HEK293T (cell line): Measurements from ENCODE around the gene PDIA5.

ENCODE experiments used
- CTCF ChIA-PET: fragments of 350-600 bp; formaldehyde crosslinking; extraction: SDS; loops from one replicate; lab custom pipeline; 2021; ENCODE audit warnings: antibody characterized with exemption, inconsistent platforms; lab: Yijun Ruan, JAX
- POLR2A ChIA-PET: fragments of 350-600 bp; formaldehyde crosslinking; extraction: SDS; loops from one replicate; lab custom pipeline; 2020; ENCODE audit warnings: antibody characterized with exemption, inconsistent platforms; lab: Yijun Ruan, JAX
- DNase-seq: peaks from one replicate; pipeline ENCODE4 v3.0.0; 2012; ENCODE audit warnings: mixed read lengths; ENCODE audit errors: extremely low spot score
- ARNT ChIP-seq: fragments of 450-650 bp; IDR thresholded peaks from 2 replicates; pipeline ENCODE4 v1.6.1; 2017; ENCODE audit warnings: mild to moderate bottlenecking
- BHLHE40 ChIP-seq: fragments of 450-650 bp; IDR thresholded peaks from 2 replicates; pipeline ENCODE4 v1.6.1; 2016; ENCODE audit warnings: mild to moderate bottlenecking, moderate library complexity, borderline replicate concordance
- CTBP1 ChIP-seq: fragments of 450-650 bp; IDR thresholded peaks from 2 replicates; pipeline ENCODE4 v1.6.1; 2016; ENCODE audit warnings: borderline replicate concordance
- ELF4 ChIP-seq: fragments of 450-650 bp; IDR thresholded peaks from 2 replicates; pipeline ENCODE4 v1.6.1; 2017; ENCODE audit warnings: antibody characterized with exemption
- FOXA1 ChIP-seq: fragments of 450-650 bp; IDR thresholded peaks from 2 replicates; pipeline ENCODE4 v1.6.1; 2016; ENCODE audit warnings: mild to moderate bottlenecking
- FOXK2 ChIP-seq: fragments of 450-650 bp; IDR thresholded peaks from 2 replicates; pipeline ENCODE4 v1.6.1; 2016; ENCODE audit warnings: mild to moderate bottlenecking
- FOXM1 ChIP-seq: fragments of 450-650 bp; IDR thresholded peaks from 2 replicates; pipeline ENCODE4 v1.6.1; 2017; ENCODE audit warnings: mild to moderate bottlenecking, borderline replicate concordance
- HDGF ChIP-seq: fragments of 450-650 bp; IDR thresholded peaks from 2 replicates; pipeline ENCODE4 v1.6.1; 2017; ENCODE audit warnings: antibody characterized with exemption, borderline replicate concordance
- L3MBTL2 ChIP-seq: fragments of 450-650 bp; conservative IDR thresholded peaks from 2 replicates; pipeline ENCODE4 v1.6.1; 2016; ENCODE audit warnings: mild to moderate bottlenecking
- LEF1 ChIP-seq: fragments of 450-650 bp; IDR thresholded peaks from 2 replicates; pipeline ENCODE4 v1.6.1; 2017; ENCODE audit warnings: mild to moderate bottlenecking, borderline replicate concordance
- NFRKB ChIP-seq: fragments of 450-650 bp; IDR thresholded peaks from 2 replicates; pipeline ENCODE4 v1.6.1; 2016; ENCODE audit warnings: mild to moderate bottlenecking, moderate library complexity
- SP1 ChIP-seq: fragments of 450-650 bp; IDR thresholded peaks from 2 replicates; pipeline ENCODE4 v1.6.1; 2017
- SUZ12 ChIP-seq: fragments of 450-650 bp; IDR thresholded peaks from 2 replicates; pipeline ENCODE4 v1.6.1; 2016; ENCODE audit warnings: mild to moderate bottlenecking
- TARDBP ChIP-seq: fragments of 450-650 bp; IDR thresholded peaks from 2 replicates; pipeline ENCODE4 v1.6.1; 2016
- ZNF384 ChIP-seq: fragments of 450-650 bp; IDR thresholded peaks from 2 replicates; pipeline ENCODE4 v1.6.1; 2016
- TF ChIP-seq, protein P1 (sequence below): fragments of 450-650 bp; IDR thresholded peaks from 2 replicates; pipeline ENCODE4 v1.6.1; 2016

The PDIA5 gene

GRCh38 chr3:123129532-123129931 is 62.7 kb downstream of the PDIA5 start:
- POLR2A ChIA-PET = no interaction called here
- CTCF ChIA-PET = no interaction called here
- TF ChIP-seq L3MBTL2 (no peak), FOXA1 (no peak), FOXK2 (no peak), SUZ12 (no peak), TARDBP (no peak), LEF1 (no peak), BHLHE40 (no peak), SP1 (no peak), ARNT (no peak), FOXM1 (no peak), ZNF384 (no peak), HDGF (no peak), ELF4 (no peak), CTBP1 (no peak), NFRKB (no peak)
- TF ChIP-seq, protein P1, sequence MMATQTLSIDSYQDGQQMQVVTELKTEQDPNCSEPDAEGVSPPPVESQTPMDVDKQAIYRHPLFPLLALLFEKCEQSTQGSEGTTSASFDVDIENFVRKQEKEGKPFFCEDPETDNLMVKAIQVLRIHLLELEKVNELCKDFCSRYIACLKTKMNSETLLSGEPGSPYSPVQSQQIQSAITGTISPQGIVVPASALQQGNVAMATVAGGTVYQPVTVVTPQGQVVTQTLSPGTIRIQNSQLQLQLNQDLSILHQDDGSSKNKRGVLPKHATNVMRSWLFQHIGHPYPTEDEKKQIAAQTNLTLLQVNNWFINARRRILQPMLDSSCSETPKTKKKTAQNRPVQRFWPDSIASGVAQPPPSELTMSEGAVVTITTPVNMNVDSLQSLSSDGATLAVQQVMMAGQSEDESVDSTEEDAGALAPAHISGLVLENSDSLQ = no peak
- no peak for DNase-seq

DNA sequence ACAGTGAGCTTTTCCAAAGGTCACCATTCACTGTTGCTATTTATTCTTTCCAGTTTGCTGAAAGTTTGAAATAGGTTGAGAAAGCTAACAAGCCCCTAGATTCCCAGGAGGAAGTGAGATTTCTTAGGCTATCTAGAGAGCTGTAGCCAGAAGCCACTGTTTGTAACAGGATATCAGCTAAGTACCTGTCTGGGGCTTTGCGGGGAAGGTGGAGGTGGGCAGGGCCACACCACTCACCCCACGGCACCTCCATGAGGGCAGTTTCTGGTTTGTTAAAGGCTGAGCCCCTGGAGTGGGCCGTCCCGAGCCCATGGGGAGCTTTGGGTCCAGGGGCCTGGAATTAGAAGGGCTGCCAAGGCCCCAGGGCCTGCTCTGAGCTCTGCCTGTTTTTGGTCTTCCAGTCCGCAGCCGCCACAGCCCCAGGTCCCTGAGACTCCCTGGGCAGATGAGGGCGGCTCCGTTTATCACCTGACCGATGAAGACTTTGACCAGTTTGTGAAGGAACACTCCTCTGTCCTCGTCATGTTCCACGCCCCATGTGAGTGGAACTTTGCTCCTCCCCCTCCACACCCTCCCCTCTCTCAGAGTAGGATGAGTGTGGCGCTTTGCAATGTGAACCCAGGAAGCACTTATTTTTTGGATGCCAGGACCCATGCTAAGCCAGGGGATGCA is 63.4 kb downstream of the PDIA5 start:
- no peak for DNase-seq
- ChIA-PET CTCF (no interaction called here), POLR2A (no interaction called here)
- TF ChIP-seq ARNT (no peak), SUZ12 (no peak), FOXA1 (no peak), TARDBP (no peak), ELF4 (no peak)

- DNase-seq = no peak
- POLR2A ChIA-PET = no interaction called here
- CTCF ChIA-PET = no interaction called here
- TF ChIP-seq TARDBP = no peak
- no peak for TF ChIP-seq FOXA1
- TF ChIP-seq FOXM1 = no peak
- TF ChIP-seq, protein P1 = no peak
- TF ChIP-seq LEF1 = no peak
- no peak for TF ChIP-seq ARNT
- TF ChIP-seq CTBP1 = no peak
- TF ChIP-seq ELF4 = no peak
- no peak for TF ChIP-seq SP1
- no peak for TF ChIP-seq FOXK2
- TF ChIP-seq L3MBTL2 = no peak
- no peak for TF ChIP-seq BHLHE40
- no peak for TF ChIP-seq NFRKB
- no peak for TF ChIP-seq HDGF
- no peak for TF ChIP-seq SUZ12
- TF ChIP-seq ZNF384 = no peak
These were observed 67.8 kb downstream of the PDIA5 start for GRCh38 chr3:123134671-123135070.

DNA sequence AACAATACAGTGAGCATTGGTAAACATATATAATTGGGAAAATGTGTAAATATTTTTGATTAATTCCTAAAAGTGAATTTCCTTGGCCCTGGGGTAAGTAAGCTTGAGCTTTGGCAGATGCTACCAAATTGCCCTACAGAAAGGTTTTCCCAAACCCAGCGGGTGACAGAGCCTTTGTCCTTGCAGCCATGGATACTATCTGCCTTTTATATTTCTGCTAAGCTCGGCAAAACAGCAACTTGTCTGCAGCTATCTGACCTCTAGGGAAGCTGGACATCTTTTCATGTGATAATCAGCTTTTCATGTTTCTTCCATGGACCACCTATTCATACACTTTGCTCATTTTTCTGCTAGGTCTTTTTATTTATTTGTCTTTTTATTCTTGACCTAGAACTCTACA is 70.2 kb downstream of the PDIA5 start:
- no peak for TF ChIP-seq SP1
- TF ChIP-seq ELF4 = no peak
- no peak for TF ChIP-seq CTBP1
- TF ChIP-seq NFRKB = no peak
- no peak for TF ChIP-seq ZNF384
- TF ChIP-seq FOXM1 = no peak
- TF ChIP-seq, protein P1 = no peak
- no peak for TF ChIP-seq L3MBTL2
- POLR2A ChIA-PET = interaction anchor here (0.6 kb wide), 1 partner anchor 65 kb away, joined by 3 read pairs; the partner anchor contains the start of gene SEC22A
- CTCF ChIA-PET = no interaction called here
- no peak for DNase-seq

GRCh38 chr3:123138839-123139444 is 72.1 kb downstream of the PDIA5 start:
- peak; percentile 23 for DNase-seq
- ChIA-PET POLR2A (no interaction called here), CTCF (no interaction called here)
- no peak for TF ChIP-seq TARDBP
- no peak for TF ChIP-seq HDGF
- no peak for TF ChIP-seq LEF1
- no peak for TF ChIP-seq ELF4
- no peak for TF ChIP-seq SP1
- no peak for TF ChIP-seq FOXK2
- no peak for TF ChIP-seq ZNF384
- no peak for TF ChIP-seq FOXA1
- no peak for TF ChIP-seq L3MBTL2
- no peak for TF ChIP-seq BHLHE40
- no peak for TF ChIP-seq CTBP1
- no peak for TF ChIP-seq ARNT
- TF ChIP-seq, protein P1 = no peak
